NCI-H128 (cell line): ENCODE data around the gene PODN.

Source experiments
- DNase-seq: peaks from one replicate; lab custom pipeline; 2025; ENCODE audit not compliant: unreplicated experiment; lab: John Stamatoyannopoulos, UW

Gene PODN

GRCh38 chr1:53061859-53062707 is at the start of gene PODN:
TSS of gene PODN (plus strand) at chr1:53062213. CDS start at chr1:53069856, 7,643 bp downstream.
- DNase-seq: no peak

- DNase-seq: peak; percentile 62
These were observed 47.1 kb upstream of the PODN start for GRCh38 chr1:53014791-53015507.

GRCh38 chr1:53015508-53015860 is 46.5 kb upstream of the PODN start:
- DNase-seq: no peak

GRCh38 chr1:53016705-53017104 is 45.3 kb upstream of the PODN start:
- no peak for DNase-seq

GRCh38 chr1:53020588-53020987 is 41.4 kb upstream of the PODN start:
- DNase-seq: no peak

- DNase-seq: no peak
These were observed 39.8 kb upstream of the PODN start for GRCh38 chr1:53022179-53022578.

GRCh38 chr1:53023546-53023945 is 38.5 kb upstream of the PODN start:
- DNase-seq: no peak

- DNase-seq: no peak
These were observed 37.9 kb upstream of the PODN start for GRCh38 chr1:53024117-53024516.

GRCh38 chr1:53025034-53025768 is 36.8 kb upstream of the PODN start:
- no peak for DNase-seq

GRCh38 chr1:53025769-53026112 is 36.3 kb upstream of the PODN start:
- DNase-seq: no peak

- DNase-seq: no peak
These were observed 35.8 kb upstream of the PODN start for GRCh38 chr1:53026254-53026653.

- DNase-seq: no peak
These were observed 30.3 kb upstream of the PODN start for GRCh38 chr1:53031732-53032131.

- no peak for DNase-seq
These were observed 24.9 kb upstream of the PODN start for GRCh38 chr1:53037159-53037558.

- no peak for DNase-seq
These were observed 23.4 kb upstream of the PODN start for GRCh38 chr1:53038566-53038965.

- DNase-seq: no peak
These were observed 18.7 kb upstream of the PODN start for GRCh38 chr1:53043271-53043670.

GRCh38 chr1:53044926-53045325 is 17.1 kb upstream of the PODN start:
- no peak for DNase-seq

GRCh38 chr1:53046930-53047329 is 15.1 kb upstream of the PODN start:
- no peak for DNase-seq

- DNase-seq: peak; percentile 38
These were observed 14.0 kb upstream of the PODN start for GRCh38 chr1:53047737-53048736.

GRCh38 chr1:53048960-53049573 is 12.9 kb upstream of the PODN start:
- no peak for DNase-seq

GRCh38 chr1:53049574-53049967 is 12.4 kb upstream of the PODN start:
- no peak for DNase-seq
